T-cell (primary cell): Measurements from ENCODE around the gene RNGTT. TPM values are rescaled to one million over a fixed set of nuclear protein-coding genes. Genes with fewer than 3 reads are reported as not detected.

Source experiments
- ATAC-seq, 4 experiments: fragments of 200-7000 bp in 3 of 4; fragments of 150-1000 bp in 1 of 4; cut with Tn5 transposase; replicated peaks in 1 of 4; 1 replicate in 3 of 4; 2 replicates in 1 of 4; pipeline ENCODE4 v1.10.0; 2021; ENCODE audit warnings: moderate library complexity in 3 of 4, mild to moderate bottlenecking in 2 of 4, moderate number of reproducible peaks in 1 of 4
- CTCF ChIA-PET, 2 donors: fragments of 300-600 bp; sonication (Branson Sonifier 250); formaldehyde crosslinking; loops; one replicate each; lab custom pipeline; 2022; ENCODE audit warnings: antibody characterized with exemption in 2 of 2; lab: Charles Lee
- POLR2A ChIA-PET, 2 donors: fragments of 300-600 bp; sonication (Branson Sonifier 250); formaldehyde crosslinking; loops; one replicate each; lab custom pipeline; 2022; ENCODE audit warnings: antibody characterized with exemption in 2 of 2; lab: Charles Lee
- DNase-seq, 35 experiments: peaks; one replicate each; pipeline versions ENCODE4 v3.0.0 to v3.0.0-alpha.2; 2013 to 2023
- H3K27ac ChIP-seq: one replicate; pipeline ENCODE4 v1.5.1; 2013; ENCODE audit warnings: low read length
- H3K27me3 ChIP-seq, 2 experiments: replicated peaks in 1 of 2; 1 replicate in 1 of 2; 2 replicates in 1 of 2; pipeline versions ENCODE4 v1.6.1 to v1.7.0; 2013; ENCODE audit warnings: low read length in 1 of 2, mixed read lengths in 1 of 2; ENCODE audit not compliant: control insufficient read depth in 2 of 2, insufficient read depth in 2 of 2; ENCODE audit errors: extremely low read depth in 1 of 2
- H3K36me3 ChIP-seq, 2 donors: 1 replicate in 1 of 2; 2 replicates in 1 of 2; pipeline versions ENCODE4 v1.6.1 to v1.7.0; 2013; ENCODE audit warnings: low read length in 1 of 2; ENCODE audit not compliant: control insufficient read depth in 2 of 2, insufficient read depth in 1 of 2; ENCODE audit errors: extremely low read depth in 1 of 2
- H3K4me1 ChIP-seq, 2 experiments: 1 replicate in 1 of 2; 2 replicates in 1 of 2; pipeline versions ENCODE4 v1.6.1 to v1.7.0; 2013; ENCODE audit warnings: low read length in 2 of 2, mixed read lengths in 1 of 2; ENCODE audit not compliant: insufficient read depth in 2 of 2, control insufficient read depth in 1 of 2; ENCODE audit errors: extremely low read depth in 1 of 2
- H3K4me3 ChIP-seq, 2 donors: 1 replicate in 1 of 2; 2 replicates in 1 of 2; pipeline versions ENCODE4 v1.5.1 to v1.7.0; 2013; ENCODE audit warnings: mild to moderate bottlenecking in 2 of 2, low read length in 1 of 2, moderate library complexity in 1 of 2; ENCODE audit not compliant: control insufficient read depth in 1 of 2; ENCODE audit errors: extremely low read depth in 1 of 2
- H3K9me3 ChIP-seq: 2 replicates; pipeline ENCODE4 v1.7.0; 2013
- H3K27ac Mint-ChIP-seq, 2 donors: one replicate each; pipeline ENCODE4 v1.8.0; 2020 to 2021; ENCODE audit warnings: mild to moderate bottlenecking in 2 of 2, mixed read lengths in 2 of 2
- H3K27me3 Mint-ChIP-seq, 2 donors: one replicate each; pipeline ENCODE4 v1.8.0; 2021 to 2022; ENCODE audit warnings: mixed read lengths in 2 of 2
- H3K36me3 Mint-ChIP-seq: one replicate; pipeline ENCODE4 v1.8.0; 2021; ENCODE audit warnings: mixed read lengths
- H3K4me1 Mint-ChIP-seq, 3 donors: one replicate each; pipeline ENCODE4 v1.8.0; 2020 to 2022; ENCODE audit warnings: mixed read lengths in 3 of 3, mild to moderate bottlenecking in 1 of 3
- H3K4me3 Mint-ChIP-seq, 3 donors: one replicate each; pipeline ENCODE4 v1.8.0; 2020 to 2022; ENCODE audit warnings: mild to moderate bottlenecking in 3 of 3, mixed read lengths in 3 of 3, moderate library complexity in 3 of 3
- H3K9me3 Mint-ChIP-seq, 3 donors: one replicate each; pipeline ENCODE4 v1.8.0; 2020 to 2022; ENCODE audit warnings: mixed read lengths in 3 of 3
- WGBS: methylation state at CpG from one replicate; pipeline ENCODE4 v1.1.5; 2013; ENCODE audit warnings: missing lambda C conversion rate; ENCODE audit not compliant: insufficient coverage; 5-methylcytosine and 5-hydroxymethylcytosine counted together
- total RNA-seq, 35 experiments: library from RNA in 6 of 35; stranded (reverse) in 6 of 35; fragments of 120-200 nt in 1 of 35; gene quantifications; one replicate each; pipeline versions ENCODE4 v1.2.1 to v1.2.4 and lab custom pipeline; 2013 to 2026

Gene RNGTT
- total RNA-seq, 5 donors from 2014 or later (not counting 1 experiment from before 2014, with no cell fraction given), result 16.6 to 22.2 (median 17.5) TPM

GRCh38 chr6:88599571-88599970, 363.8 kb downstream of the RNGTT start:
- Histone ChIP-seq H3K36me3 (no peaks in the 10 kb centered on the region), H3K4me1 (no peaks in the 10 kb centered on the region), H3K9me3 (no peaks in the 10 kb centered on the region), H3K27me3 (peaks cover 0 to 5% of the 10 kb centered on the region in 2 experiments), H3K27ac (no peak overlapping the region), H3K4me3 (no peak overlapping the region)
- CTCF ChIA-PET, result no interaction called here
- Mint-ChIP-seq H3K4me3 (no peak overlapping the region), H3K27ac (no peak overlapping the region), H3K9me3 (no peaks in the 10 kb centered on the region), H3K27me3 (peaks cover 0 to 6% of the 10 kb centered on the region in 2 donors), H3K36me3 (no peaks in the 10 kb centered on the region), H3K4me1 (no peaks in the 10 kb centered on the region)
- DNase-seq (no peak), ATAC-seq (no peak)
- 66% methylated on average over 2 of the region's 6 CpGs for WGBS
- POLR2A ChIA-PET, result no interaction called here

DNA sequence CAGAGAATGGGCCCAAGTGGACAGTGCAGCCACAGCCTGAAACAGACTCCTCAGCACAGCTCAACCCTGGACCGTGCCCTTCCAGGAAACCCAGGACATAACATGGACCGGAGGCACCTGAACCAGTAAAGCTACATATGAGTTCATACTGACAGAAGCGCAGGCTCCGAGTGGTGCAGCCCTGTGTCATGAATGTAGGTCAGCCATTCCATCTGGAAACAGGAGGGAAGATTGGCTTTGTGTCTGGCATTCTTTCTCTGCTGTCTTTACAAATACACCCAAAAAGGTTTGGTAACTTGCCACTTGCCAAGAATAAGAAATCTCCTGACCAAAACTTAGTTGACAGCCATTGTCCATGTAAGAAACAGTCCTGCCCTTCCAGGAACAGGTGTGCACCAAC, 366.6 kb downstream of the RNGTT start:
- CTCF ChIA-PET, result no interaction called here

DNA sequence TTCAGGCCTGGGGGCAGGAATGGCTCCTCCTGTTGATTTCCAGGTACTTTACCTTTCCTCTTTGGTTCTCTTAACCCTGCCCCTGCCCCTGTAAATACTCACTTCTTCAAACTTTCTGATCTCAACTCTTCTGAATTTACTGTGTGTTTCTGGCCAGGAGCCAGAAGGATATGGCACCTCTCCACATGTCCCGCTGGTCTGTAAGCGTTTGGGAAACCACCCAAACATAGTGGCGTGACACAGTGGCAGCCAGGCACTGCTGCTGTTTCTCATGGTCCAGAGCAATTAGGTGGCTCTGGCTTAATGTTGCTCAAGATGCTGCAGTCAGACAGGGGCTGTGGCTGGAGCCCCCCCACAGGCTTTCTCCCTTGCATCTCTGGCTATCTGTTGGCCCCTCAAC, 374.5 kb downstream of the RNGTT start:
- peaks cover 4 to 11% (median 10%) of the 10 kb centered on the region in 3 donors for H3K9me3 Mint-ChIP-seq

More for the DNA sequence above, 366.6 kb downstream of the RNGTT start:
- WGBS, result 100% methylated on average over 2 of the region's 4 CpGs
- no peaks in the 10 kb centered on the region for H3K9me3 ChIP-seq
- no peaks in the 10 kb centered on the region for H3K36me3 Mint-ChIP-seq
- no peaks in the 10 kb centered on the region for H3K4me1 Mint-ChIP-seq
- no peaks in the 10 kb centered on the region for H3K36me3 ChIP-seq
- H3K4me1 ChIP-seq, result no peaks in the 10 kb centered on the region
- H3K27ac ChIP-seq, result no peak overlapping the region
- no peak overlapping the region for H3K4me3 ChIP-seq
- no peak overlapping the region for H3K4me3 Mint-ChIP-seq
- POLR2A ChIA-PET, result no interaction called here
- no peak for DNase-seq
- H3K27me3 Mint-ChIP-seq, result peaks cover 0 to 6% of the 10 kb centered on the region in 2 donors
- no peak overlapping the region for H3K27ac Mint-ChIP-seq
- H3K9me3 Mint-ChIP-seq, result peaks cover 4 to 11% (median 8%) of the 10 kb centered on the region in 3 donors
- H3K27me3 ChIP-seq, result peaks cover 0 to 6% of the 10 kb centered on the region in 2 experiments
- no peak for ATAC-seq

GRCh38 chr6:88587150-88587520, 376.3 kb downstream of the RNGTT start:
- Mint-ChIP-seq H3K9me3 (peaks cover 3 to 13% (median 7%) of the 10 kb centered on the region in 3 donors), H3K4me3 (no peak overlapping the region), H3K27ac (no peak overlapping the region), H3K36me3 (no peaks in the 10 kb centered on the region), H3K4me1 (no peaks in the 10 kb centered on the region), H3K27me3 (peaks cover 28 to 30% of the 10 kb centered on the region in 2 donors)
- Histone ChIP-seq H3K4me1 (no peaks in the 10 kb centered on the region), H3K27me3 (peaks cover 0 to 21% of the 10 kb centered on the region in 2 experiments), H3K4me3 (no peak overlapping the region), H3K27ac (no peak overlapping the region), H3K9me3 (no peaks in the 10 kb centered on the region), H3K36me3 (no peaks in the 10 kb centered on the region)
- no peak for DNase-seq
- WGBS, result no CpG with 5 or more reads among the region's 12 CpGs
- ATAC-seq, result no peak
- CTCF ChIA-PET, result no interaction called here
- POLR2A ChIA-PET, result no interaction called here

More for the DNA sequence above, 374.5 kb downstream of the RNGTT start:
- ChIA-PET CTCF (no interaction called here), POLR2A (no interaction called here)
- Histone ChIP-seq H3K9me3 (no peaks in the 10 kb centered on the region), H3K36me3 (no peaks in the 10 kb centered on the region), H3K4me1 (no peaks in the 10 kb centered on the region), H3K27me3 (peaks cover 0 to 21% of the 10 kb centered on the region in 2 experiments), H3K4me3 (no peak overlapping the region), H3K27ac (no peak overlapping the region)
- H3K36me3 Mint-ChIP-seq, result no peaks in the 10 kb centered on the region
- 88% methylated on average over 3 of the region's 3 CpGs for WGBS
- peak overlapping the region in 1 of 2 donors; percentile 13 for H3K27ac Mint-ChIP-seq
- no peak for DNase-seq
- H3K4me1 Mint-ChIP-seq, result no peaks in the 10 kb centered on the region
- peaks cover 23 to 29% of the 10 kb centered on the region in 2 donors for H3K27me3 Mint-ChIP-seq
- no peak overlapping the region for H3K4me3 Mint-ChIP-seq
- no peak for ATAC-seq

GRCh38 chr6:88586371-88587149, 376.9 kb downstream of the RNGTT start:
- no peaks in the 10 kb centered on the region for H3K36me3 ChIP-seq
- no peak overlapping the region for H3K27ac ChIP-seq
- no peak for ATAC-seq
- Mint-ChIP-seq H3K36me3 (no peaks in the 10 kb centered on the region), H3K27ac (no peak overlapping the region), H3K4me1 (no peaks in the 10 kb centered on the region), H3K27me3 (peaks cover 28 to 30% of the 10 kb centered on the region in 2 donors), H3K9me3 (peaks cover 4 to 18% (median 7%) of the 10 kb centered on the region in 3 donors), H3K4me3 (no peak overlapping the region)
- no peaks in the 10 kb centered on the region for H3K4me1 ChIP-seq
- 80% methylated on average over 21 of the region's 23 CpGs for WGBS
- ChIA-PET CTCF (no interaction called here), POLR2A (no interaction called here)
- H3K4me3 ChIP-seq, result no peak overlapping the region
- H3K27me3 ChIP-seq, result peaks cover 0 to 20% of the 10 kb centered on the region in 2 experiments
- no peaks in the 10 kb centered on the region for H3K9me3 ChIP-seq
- DNase-seq, result no peak

DNA sequence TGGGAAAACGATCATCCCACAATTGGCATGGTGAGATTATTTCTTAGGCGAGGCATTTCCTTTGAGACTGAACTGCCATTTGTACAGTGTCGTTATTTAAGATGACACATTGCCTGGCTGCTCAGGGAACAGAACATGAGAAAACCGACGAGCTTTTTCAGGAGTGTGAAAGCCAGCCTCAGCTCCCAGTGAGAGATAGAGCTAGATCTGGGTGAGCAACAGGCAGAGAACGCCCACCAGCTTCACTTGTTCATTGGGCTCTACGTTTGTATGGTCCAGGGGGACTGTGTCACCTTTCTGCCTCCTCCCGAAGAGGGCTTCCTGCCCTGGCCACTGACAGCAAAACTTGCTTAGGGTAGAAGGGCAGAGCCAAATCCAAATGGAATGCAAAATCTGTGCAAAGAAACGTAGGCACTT, 378.1 kb downstream of the RNGTT start:
- DNase-seq (no peak), ATAC-seq (no peak)
- Histone ChIP-seq H3K4me3 (no peak overlapping the region), H3K36me3 (no peaks in the 10 kb centered on the region), H3K4me1 (no peaks in the 10 kb centered on the region), H3K27me3 (peaks cover 0 to 22% of the 10 kb centered on the region in 2 experiments), H3K27ac (no peak overlapping the region), H3K9me3 (no peaks in the 10 kb centered on the region)
- H3K36me3 Mint-ChIP-seq, result no peaks in the 10 kb centered on the region
- 72% methylated on average over 8 of the region's 9 CpGs for WGBS
- CTCF ChIA-PET, result no interaction called here
- POLR2A ChIA-PET, result no interaction called here
- no peaks in the 10 kb centered on the region for H3K4me1 Mint-ChIP-seq
- H3K27me3 Mint-ChIP-seq, result peaks cover 32 to 37% of the 10 kb centered on the region in 2 donors
- no peak overlapping the region for H3K27ac Mint-ChIP-seq
- peaks cover 4 to 18% (median 7%) of the 10 kb centered on the region in 3 donors for H3K9me3 Mint-ChIP-seq
- no peak overlapping the region for H3K4me3 Mint-ChIP-seq
